8988T (cell line): ENCODE data around the gene PMEPA1.
"Not testable (repeated sequence)": the region's sequence is repeated elsewhere in the genome, so short reads cannot be mapped to it uniquely, and the experiment has no call there.

Experiments
- DNase-seq: peaks from one replicate; pipeline ENCODE4 v3.0.0; 2011

Gene PMEPA1

DNA sequence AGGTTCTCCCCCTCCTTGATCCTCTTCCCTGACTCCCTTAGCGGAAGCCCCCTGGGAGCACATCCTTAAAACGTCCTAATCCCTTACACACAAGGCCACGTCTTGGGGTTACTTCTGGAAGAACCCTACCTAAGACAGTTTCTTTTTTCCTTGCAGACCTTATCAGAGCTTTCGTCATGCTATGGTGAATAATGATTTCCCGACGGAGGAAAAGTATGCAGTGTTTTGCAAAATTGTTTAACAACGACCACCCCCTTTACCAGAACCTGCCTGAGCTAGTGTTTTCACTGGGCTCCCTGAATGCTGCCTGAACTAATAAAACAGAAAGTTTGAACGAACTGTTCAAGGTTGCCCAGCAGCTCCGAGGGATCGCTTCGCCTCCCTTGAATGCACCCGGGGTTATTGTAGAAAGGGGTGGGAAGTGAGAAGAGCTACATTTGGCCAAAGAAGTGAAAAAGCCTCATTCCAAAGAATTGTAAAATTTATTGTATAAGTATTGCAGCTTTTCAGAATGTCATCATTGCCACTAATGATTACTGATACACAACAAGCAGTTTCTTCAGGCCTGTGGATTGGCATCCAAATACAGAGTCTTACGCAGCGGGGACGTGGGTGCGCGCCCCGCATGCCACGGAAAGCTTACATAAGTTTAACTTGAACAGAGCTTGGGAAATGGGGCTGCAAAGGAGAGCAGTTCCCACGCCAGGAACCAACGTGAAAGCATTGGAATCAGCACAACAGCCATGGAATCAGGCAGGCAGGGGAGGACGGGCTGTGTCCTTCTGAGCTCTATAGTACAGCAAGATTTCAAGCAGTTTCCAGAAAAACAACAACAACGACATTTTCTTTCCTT, 61.7 kb downstream of the PMEPA1 start:
- no peak for DNase-seq

- no peak for DNase-seq
Observed at GRCh38 chr20:57647006-57647932, 62.5 kb downstream of the PMEPA1 start.

GRCh38 chr20:57638895-57639236, 70.9 kb downstream of the PMEPA1 start:
- no peak for DNase-seq

GRCh38 chr20:57638173-57638894, 71.5 kb downstream of the PMEPA1 start:
- DNase-seq = no peak

GRCh38 chr20:57633945-57634491, 75.8 kb downstream of the PMEPA1 start:
- DNase-seq = no peak

- DNase-seq = no peak
Observed at GRCh38 chr20:57632286-57632685, 77.5 kb downstream of the PMEPA1 start.

- DNase-seq = no peak
Observed at GRCh38 chr20:57630061-57630460, 79.8 kb downstream of the PMEPA1 start.

DNA sequence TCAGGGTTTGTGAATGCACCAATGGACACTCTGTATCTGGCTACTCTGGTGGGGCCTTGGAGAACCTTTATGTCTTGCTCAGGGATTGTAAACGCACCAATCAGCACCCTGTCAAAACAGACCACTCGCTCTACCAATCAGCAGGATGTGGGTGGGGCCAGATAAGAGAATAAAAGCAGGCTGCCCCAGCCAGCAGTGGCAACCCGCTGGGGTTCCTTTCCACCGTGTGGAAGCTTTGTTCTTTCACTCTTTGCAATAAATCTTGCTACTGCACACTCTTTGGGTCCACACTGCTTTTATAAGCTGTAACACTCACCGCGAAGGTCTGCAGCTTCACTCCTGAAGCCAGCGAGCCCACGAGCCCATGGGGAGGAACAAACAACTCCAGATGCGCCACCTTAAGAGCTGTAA, 80.3 kb downstream of the PMEPA1 start:
- not testable (repeated sequence) for DNase-seq

- not testable (repeated sequence) for DNase-seq
Observed at GRCh38 chr20:57628962-57629308, 80.9 kb downstream of the PMEPA1 start.

DNA sequence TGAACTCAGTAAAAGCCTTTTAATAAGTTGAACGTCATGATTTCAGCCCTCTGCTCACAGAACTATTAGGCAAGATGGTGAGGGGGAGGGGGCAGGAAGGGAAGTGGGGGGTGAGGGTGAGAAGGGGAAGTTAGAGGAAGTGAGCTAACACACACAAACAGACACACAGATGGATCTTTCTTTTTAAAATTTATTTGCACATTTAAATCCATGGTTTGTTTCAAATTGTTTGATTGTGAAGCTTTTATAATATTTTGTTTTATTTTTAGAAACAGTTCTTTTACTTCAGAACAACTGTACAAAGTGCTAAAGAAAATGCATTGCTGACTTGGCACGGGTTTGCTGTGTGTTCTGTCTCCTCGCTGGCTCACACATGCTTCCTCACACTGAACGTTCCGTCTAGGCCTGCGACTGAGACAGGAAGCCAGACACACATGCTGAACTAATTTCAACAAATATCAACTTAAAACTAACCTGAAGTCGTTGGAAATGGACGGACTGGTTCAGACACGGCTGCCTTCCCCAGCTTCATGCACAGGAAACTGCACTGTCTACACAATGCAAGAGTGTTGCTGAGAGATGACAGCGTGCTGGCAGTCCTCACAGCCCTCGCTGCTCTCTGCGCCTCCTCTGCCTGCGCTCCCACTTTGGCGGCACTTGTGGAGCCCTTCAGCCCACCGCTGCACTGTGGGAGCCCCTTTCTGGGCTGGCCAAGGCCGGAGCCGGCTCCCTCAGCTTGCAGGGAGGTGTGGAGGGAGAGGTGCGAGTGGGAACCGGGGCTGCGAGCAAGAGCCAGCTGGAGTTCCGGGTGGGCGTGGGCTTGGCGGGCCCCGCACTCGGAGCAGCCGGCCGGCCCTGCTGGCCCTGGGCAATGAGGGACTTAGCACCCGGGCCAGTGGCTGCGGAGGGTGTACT, 81.5 kb downstream of the PMEPA1 start:
- no peak for DNase-seq

DNA sequence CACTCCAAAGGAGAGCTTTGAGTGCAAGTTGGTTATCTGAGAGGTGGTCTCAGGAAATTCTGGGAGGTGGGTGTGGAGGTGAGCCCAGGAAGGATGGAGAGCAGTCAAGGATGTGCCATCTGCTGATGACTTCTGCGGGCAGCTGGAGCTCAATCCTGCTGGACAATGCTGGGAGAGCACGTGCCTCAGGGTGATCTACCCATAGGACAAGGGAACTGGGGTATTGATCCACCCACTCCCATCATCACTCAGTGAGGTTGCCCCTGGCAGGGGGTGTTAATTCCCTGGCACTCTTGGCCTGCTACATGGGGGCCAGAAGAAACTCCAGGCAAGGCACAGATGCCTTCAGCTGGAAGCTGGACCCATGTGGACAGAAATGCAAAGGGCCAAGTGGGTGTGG, 82.5 kb downstream of the PMEPA1 start:
- DNase-seq = no peak

DNA sequence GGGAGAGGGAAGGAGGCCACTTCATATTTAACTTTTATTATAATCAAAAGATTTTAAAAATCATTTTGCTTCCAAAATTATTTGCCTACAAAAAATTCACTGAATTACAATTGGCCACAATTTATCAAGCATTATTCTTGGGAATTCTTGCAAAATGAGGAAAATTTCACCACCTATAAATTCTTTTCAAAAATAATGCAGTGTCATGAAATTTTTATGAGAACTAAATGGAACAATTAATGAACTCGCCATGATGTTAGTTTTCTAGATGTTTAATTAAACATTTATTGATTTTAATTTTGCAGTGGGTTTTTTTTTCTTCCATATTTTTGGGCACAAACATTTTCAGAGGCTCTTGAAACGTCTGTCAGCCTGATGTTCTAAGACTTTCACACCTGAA, 83.8 kb downstream of the PMEPA1 start:
- no peak for DNase-seq

GRCh38 chr20:57625181-57625958, 84.4 kb downstream of the PMEPA1 start:
- no peak for DNase-seq

- no peak for DNase-seq
Observed at GRCh38 chr20:57624124-57624523, 85.7 kb downstream of the PMEPA1 start.

DNA sequence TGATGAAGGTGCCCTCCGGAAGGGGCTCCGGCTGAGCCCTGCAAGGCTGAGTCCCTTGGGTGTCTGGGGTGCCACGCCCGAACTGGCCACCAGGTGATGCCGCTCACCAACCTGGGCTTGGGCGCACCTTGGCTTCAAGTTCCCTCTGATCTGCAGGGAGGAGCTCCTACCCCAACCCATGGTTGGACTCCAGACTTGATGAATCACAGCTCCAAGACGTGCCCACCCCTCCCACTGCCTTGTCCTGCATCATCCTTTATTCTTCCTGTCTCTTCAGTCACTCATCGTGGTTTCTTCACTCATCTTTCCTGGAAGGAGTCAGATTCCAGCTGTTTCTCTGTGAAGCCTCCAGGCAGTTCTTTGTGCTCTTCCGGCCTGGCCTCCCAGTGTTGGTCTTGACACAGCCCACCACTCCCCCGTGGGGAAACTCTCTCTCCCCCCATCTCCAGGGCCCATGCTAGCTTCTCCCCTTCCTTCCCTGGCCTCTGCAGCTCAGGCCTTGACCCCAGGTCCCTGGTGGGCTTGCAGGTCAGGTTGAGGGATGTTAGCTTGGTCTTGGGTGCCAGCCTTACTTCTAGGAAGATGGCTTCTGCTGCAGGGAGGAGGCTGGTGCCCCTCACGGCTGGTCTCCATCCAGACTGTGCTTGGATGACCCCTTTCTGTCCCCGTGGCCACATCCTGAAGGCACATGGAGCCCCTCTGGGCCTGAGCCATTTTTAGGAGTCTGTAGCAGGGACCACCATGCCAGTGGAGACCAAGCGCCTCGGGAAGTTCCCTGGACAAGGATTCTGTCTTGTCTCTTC, 87.0 kb downstream of the PMEPA1 start:
- DNase-seq = peak; percentile 86

GRCh38 chr20:57622201-57622570, 87.6 kb downstream of the PMEPA1 start:
- DNase-seq = no peak

DNA sequence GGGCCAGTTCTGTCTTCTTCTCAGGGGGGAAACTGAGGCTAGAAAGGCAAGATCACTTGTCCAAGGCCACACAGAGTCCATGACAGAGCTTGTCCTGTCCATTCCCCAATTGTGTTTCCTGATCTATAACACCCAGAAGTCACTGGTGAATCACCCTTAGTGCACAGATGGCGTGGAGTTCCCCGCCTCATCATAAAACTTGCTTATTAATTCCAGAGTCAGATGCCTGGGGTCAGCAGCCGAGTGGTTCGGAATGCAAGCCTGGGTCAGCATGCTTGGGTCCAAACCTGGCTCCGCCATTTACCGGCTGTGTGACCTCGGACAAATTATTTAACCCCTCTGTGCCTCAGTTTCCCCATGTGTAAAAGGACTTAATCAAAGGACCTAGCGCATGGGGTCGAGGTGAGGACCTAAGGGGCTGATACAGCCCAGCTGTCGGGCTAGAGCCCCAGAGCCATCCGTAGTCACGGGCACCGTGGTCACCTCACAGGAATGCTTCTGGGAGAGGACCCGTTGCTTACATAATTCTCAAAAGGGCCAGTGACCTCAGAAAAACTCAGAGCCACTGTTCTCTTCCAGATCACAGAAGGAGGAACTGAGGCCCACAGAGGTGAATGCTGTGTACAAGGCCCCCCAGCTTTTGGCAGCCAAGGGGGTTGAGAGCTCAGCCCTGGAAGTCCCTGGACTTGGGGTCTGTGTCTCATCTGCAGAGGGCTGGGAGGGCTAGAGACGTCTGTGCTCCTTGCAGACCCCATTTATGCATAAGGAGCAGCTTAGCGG, 88.2 kb downstream of the PMEPA1 start:
- DNase-seq = no peak

- DNase-seq = no peak
Observed at GRCh38 chr20:57620999-57621398, 88.8 kb downstream of the PMEPA1 start.

DNA sequence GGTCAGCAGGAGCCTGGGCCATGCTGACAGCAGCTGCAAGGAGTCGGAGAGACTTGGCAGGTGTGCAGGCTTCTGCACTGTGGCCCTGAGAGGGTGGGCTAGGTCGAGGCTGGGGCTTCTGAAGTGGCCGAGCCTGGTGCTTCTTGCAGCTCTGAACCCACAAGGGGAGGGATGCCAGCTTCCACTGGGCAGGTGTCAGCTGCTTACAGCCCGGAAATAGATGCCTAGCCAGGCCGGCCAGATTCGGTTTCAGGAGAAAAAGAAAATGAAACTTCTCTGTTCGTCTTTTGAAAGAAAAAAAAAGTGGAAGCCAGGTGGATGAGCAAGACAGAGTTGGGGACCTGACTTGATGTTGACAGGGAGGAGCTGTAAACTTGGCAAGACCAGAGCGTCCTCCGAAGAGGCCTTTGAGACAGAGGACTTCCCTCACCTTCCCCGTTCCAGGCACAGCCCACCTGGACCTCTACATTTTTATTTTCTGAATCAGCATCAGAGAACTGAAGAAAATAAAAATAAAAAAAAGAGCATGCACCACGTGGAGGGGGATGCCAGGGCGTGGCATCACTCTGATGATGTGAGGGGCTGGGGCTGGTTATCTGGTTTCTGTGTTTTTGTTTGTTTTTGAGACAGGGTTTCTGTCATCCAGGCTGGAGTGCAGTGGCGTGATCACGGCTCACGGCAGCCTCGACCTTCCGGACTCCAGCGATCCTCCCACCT, 89.4 kb downstream of the PMEPA1 start, which contains the start of gene ZBP1:
TSS of gene ZBP1 (minus strand) at position 153 of the 717 bp plus-strand sequence. CDS start at position 22, 131 bp downstream.
- DNase-seq = no peak
